ENCODE measurements around the gene CNIH2. TPM values are rescaled to one million over a fixed set of nuclear protein-coding genes. Genes with fewer than 3 reads are reported as not detected.
A peak's percentile ranks its signal among the peaks of the same experiment; 100 is the strongest.

Gene CNIH2
- total RNA-seq, 1 experiment from 2014 or later, result 12.9 TPM

DNA sequence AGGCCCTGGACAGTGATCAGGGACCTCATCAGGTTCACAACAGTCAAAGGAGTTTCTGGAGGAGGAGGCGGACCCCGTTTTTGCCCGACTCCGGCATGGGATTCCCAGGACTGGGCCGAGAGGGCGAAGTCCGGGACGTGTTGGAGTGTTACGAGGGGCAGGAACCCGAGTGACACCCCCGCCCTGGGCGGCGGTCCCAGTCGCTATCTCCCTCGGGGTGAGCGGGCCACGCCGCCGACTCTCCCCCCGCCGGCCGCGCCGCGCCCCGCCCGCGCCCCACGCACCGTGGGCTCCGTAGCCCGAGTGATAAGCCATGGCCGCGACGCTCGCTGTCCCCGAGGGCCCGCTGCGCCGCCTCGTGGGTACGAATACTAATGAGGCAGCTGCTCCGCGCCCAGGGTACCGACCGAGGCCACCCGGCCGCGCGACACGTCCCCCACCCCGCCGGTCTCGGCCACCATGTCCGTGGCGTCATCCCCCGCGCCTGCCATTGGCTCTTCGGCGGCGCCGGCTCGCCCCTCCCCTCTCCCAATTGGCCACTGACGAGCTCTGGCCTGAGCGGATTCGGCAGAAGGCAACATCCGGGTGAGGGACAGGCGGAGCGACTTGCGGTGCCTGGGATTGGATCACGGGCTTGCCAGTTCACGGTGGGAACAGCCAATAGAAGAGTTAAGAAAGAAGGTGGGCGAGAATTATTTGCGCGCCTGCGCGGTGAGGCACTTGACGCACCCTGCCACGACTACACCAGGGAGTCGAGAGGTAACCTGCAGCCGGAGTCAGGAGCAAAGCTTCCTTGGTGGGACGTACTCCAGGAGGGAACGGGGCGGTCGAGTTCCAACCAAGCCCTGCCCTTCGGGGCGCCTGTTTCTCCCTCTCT, 10.9 kb downstream of the CNIH2 start, which contains the start of gene YIF1A (continued):
- TF ChIP-seq JUN (CRISPR knock-in tag; IDR thresholded peaks at IDR 0.05) (peak; percentile 78; the same call in 1 of the 2 replicates), SP1 (CRISPR knock-in tag; conservative IDR thresholded peaks at IDR 0.05) (peak; percentile 78), ZNF425 (CRISPR knock-in tag; conservative IDR thresholded peaks at IDR 0.05) (no peak)

GRCh38 chr11:66289548-66290329, 11.8 kb downstream of the CNIH2 start:
- no peaks in the 10 kb centered on the region for H3K9me3 Mint-ChIP-seq
- peaks cover 37% of the 10 kb centered on the region for H3K27me3 Mint-ChIP-seq (ENCODE audit: low read depth)
- no peaks in the 10 kb centered on the region for H3K36me3 Mint-ChIP-seq
- peak overlapping the region; percentile 96 for H3K27ac Mint-ChIP-seq
- ChIA-PET POLR2A (interaction anchor here (0.5 to 1.8 kb wide), 11 partner anchors 8 to 177 kb away, joined by 3 to 19 read pairs (median 5); partner anchors contain the start of genes B4GAT1, CD248, PELI3 and RIN1), CTCF (interaction anchor here (0.6 to 2.5 kb wide), 25 partner anchors 8 to 402 kb away, joined by 3 to 65 read pairs (median 5); partner anchors contain the start of genes CD248, DPP3, FIBP and RAB1B)
- ATAC-seq (peak; percentile 67), DNase-seq (ENCODE audit: low spot score) (peak; percentile 90)
- H3K4me1 Mint-ChIP-seq, result peaks cover 20% of the 10 kb centered on the region
- H3K4me3 Mint-ChIP-seq, result peak overlapping the region; percentile 96
- TF ChIP-seq, protein P1, sequence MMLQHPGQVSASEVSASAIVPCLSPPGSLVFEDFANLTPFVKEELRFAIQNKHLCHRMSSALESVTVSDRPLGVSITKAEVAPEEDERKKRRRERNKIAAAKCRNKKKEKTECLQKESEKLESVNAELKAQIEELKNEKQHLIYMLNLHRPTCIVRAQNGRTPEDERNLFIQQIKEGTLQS (CRISPR knock-in tag; conservative IDR thresholded peaks at IDR 0.05), result no peak
- TF ChIP-seq PRDM15 (CRISPR knock-in tag; IDR thresholded peaks at IDR 0.05) (peak; percentile 19; the same call in 1 of the 2 replicates), USF2 (CRISPR knock-in tag; IDR thresholded peaks at IDR 0.05) (0 out of 2 replicates have a peak, but pooled peaks have one; percentile 10), HMGA2 (CRISPR knock-in tag; IDR thresholded peaks at IDR 0.05) (no peak), PRRX2 (CRISPR knock-in tag; IDR thresholded peaks at IDR 0.05) (0 out of 2 replicates have a peak, but pooled peaks have one; percentile 78), USF1 (CRISPR knock-in tag; IDR thresholded peaks at IDR 0.05) (peak; percentile 52; the same call in 1 of the 2 replicates), ZNF263 (CRISPR knock-in tag; IDR thresholded peaks at IDR 0.05; ENCODE audit: low read depth) (peak; percentile 61; the same call in 1 of the 2 replicates), ZNF423 (CRISPR knock-in tag; IDR thresholded peaks at IDR 0.05) (peak; percentile 42; the same call in 1 of the 2 replicates), MAX (CRISPR knock-in tag; IDR thresholded peaks at IDR 0.05) (no peak), ZSCAN18 (CRISPR knock-in tag; IDR thresholded peaks at IDR 0.05) (no peak), FOXP1 (CRISPR knock-in tag; IDR thresholded peaks at IDR 0.05; ENCODE audit: borderline replicate concordance) (peak; percentile 96), KAT7 (CRISPR knock-in tag; IDR thresholded peaks at IDR 0.05; ENCODE audit: borderline replicate concordance) (peak; percentile 61; the same call in 1 of the 2 replicates), NFATC4 (CRISPR knock-in tag; IDR thresholded peaks at IDR 0.05) (no peak), JUN (CRISPR knock-in tag; IDR thresholded peaks at IDR 0.05) (peak; percentile 36; the same call in 1 of the 2 replicates), JAZF1 (CRISPR knock-in tag; IDR thresholded peaks at IDR 0.05) (no peak), E2F4 (CRISPR knock-in tag; IDR thresholded peaks at IDR 0.05; ENCODE audit: borderline replicate concordance, low read depth) (0 out of 2 replicates have a peak, but pooled peaks have one; percentile 57), PREB (CRISPR knock-in tag; IDR thresholded peaks at IDR 0.05; ENCODE audit: borderline replicate concordance) (peak; percentile 84; the same call in 1 of the 2 replicates)

Measured in WTC11 (cell line).